K562 (cell line): ENCODE data around the gene ZNF778. TPM values are rescaled to one million over a fixed set of nuclear protein-coding genes. Genes with fewer than 3 reads are reported as not detected.

Experiments used
- ATAC-seq: fragments of 200-7000 bp; cut with Tn5 transposase; 3 replicates; pipeline ENCODE4 v1.9.1; 2020; ENCODE audit warnings: moderate library complexity
- BruUV-seq: library from RNA; stranded (reverse); fragments of 400-500 nt; replicated peaks from 2 replicates; lab custom pipeline; 2021; lab: Mats Ljungman, UMichigan
- CTCF ChIA-PET: fragments of 300-600 bp; formaldehyde crosslinking; extraction: SDS; loops from one replicate; lab custom pipeline; 2021; ENCODE audit warnings: low intra/inter-chr PET ratio; lab: Yijun Ruan, JAX
- POLR2A ChIA-PET: fragments of 300-600, 350-650 bp; sonication (Branson Sonifier 250); formaldehyde crosslinking; extraction: SDS; loops from one replicate; lab custom pipeline; 2021; ENCODE audit warnings: antibody characterized with exemption, inconsistent platforms; lab: Yijun Ruan, JAX
- DNase-seq, 4 experiments: peaks; one replicate each; pipeline versions ENCODE4 v3.0.0 to v3.0.0-alpha.2; 2011 to 2018; ENCODE audit warnings: low spot score in 3 of 4, mixed read lengths in 3 of 4; ENCODE audit errors: extremely low read depth in 1 of 4
- FAIRE-seq: peaks from 2 replicates; lab custom pipeline; 2011; peaks lifted over from hg19 to GRCh38; lab: Jason Lieb, UNC
- H2AFZ ChIP-seq: 2 replicates; pipeline ENCODE4 v1.6.0; 2011; ENCODE audit warnings: low read depth, low read length, control low read depth, inconsistent platforms
- H3K27ac ChIP-seq: fragments of 200-600 bp; 3 replicates; pipeline ENCODE4 v1.8.0; 2011; ENCODE audit warnings: low read depth, mild to moderate bottlenecking, control low read depth, inconsistent platforms, low read length, moderate library complexity, mixed read lengths; ENCODE audit errors: extremely low read depth
- H3K27me3 ChIP-seq, 2 experiments: fragments of 300-600 bp in 1 of 2; 2 replicates in 1 of 2; 3 replicates in 1 of 2; pipeline versions ENCODE4 v1.6.0 to v1.8.0; 2011; ENCODE audit warnings: inconsistent platforms in 2 of 2, low read length in 2 of 2, mild to moderate bottlenecking in 1 of 2, mixed read lengths in 1 of 2, moderate library complexity in 1 of 2; ENCODE audit not compliant: control insufficient read depth in 2 of 2, insufficient read depth in 2 of 2
- H3K36me3 ChIP-seq: fragments of 300-600 bp; 3 replicates; pipeline ENCODE4 v1.8.0; 2011; ENCODE audit warnings: mild to moderate bottlenecking, low read length, inconsistent platforms; ENCODE audit not compliant: control insufficient read depth, insufficient read depth
- H3K4me1 ChIP-seq, 2 experiments: fragments of 200-600 bp in 1 of 2; replicated peaks in 1 of 2; 2 replicates in 1 of 2; 3 replicates in 1 of 2; pipeline versions ENCODE4 v1.5.1 to v1.8.0; 2011; ENCODE audit warnings: inconsistent platforms in 2 of 2, low read length in 2 of 2, mild to moderate bottlenecking in 1 of 2, mixed read lengths in 1 of 2, moderate library complexity in 1 of 2; ENCODE audit not compliant: control insufficient read depth in 2 of 2, insufficient read depth in 2 of 2
- H3K4me2 ChIP-seq: 2 replicates; pipeline ENCODE4 v1.6.1; 2011; ENCODE audit warnings: low read length, control low read depth, inconsistent platforms, mixed read lengths; ENCODE audit not compliant: insufficient read depth
- H3K4me3 ChIP-seq: fragments of 200-600 bp; sonication (generic), shearing (Covaris generic); 2 replicates; pipeline ENCODE4 v1.5.1; 2016; ENCODE audit warnings: control low read depth, inconsistent platforms
- H3K79me2 ChIP-seq: fragments of 200-600 bp; 3 replicates; pipeline ENCODE4 v1.8.0; 2011; ENCODE audit warnings: low read length, inconsistent platforms; ENCODE audit not compliant: control insufficient read depth, insufficient read depth
- H3K9ac ChIP-seq, 2 experiments: 2 replicates each; pipeline versions ENCODE4 v1.6.0 to v1.6.1; 2011; ENCODE audit warnings: low read depth in 2 of 2, low read length in 2 of 2, control low read depth in 1 of 2, inconsistent platforms in 1 of 2, mild to moderate bottlenecking in 1 of 2, mixed read lengths in 1 of 2; ENCODE audit not compliant: insufficient read depth in 1 of 2
- H3K9me1 ChIP-seq: one replicate; pipeline ENCODE4 v1.6.0; 2011; ENCODE audit warnings: inconsistent platforms, mild to moderate bottlenecking, low read length, moderate library complexity; ENCODE audit not compliant: control insufficient read depth, insufficient read depth
- H3K9me3 ChIP-seq: replicated peaks from 2 replicates; pipeline ENCODE4 v1.5.1; 2011; ENCODE audit warnings: low read depth, low read length, inconsistent platforms; ENCODE audit not compliant: control insufficient read depth, insufficient read depth
- H4K20me1 ChIP-seq: replicated peaks from 2 replicates; pipeline ENCODE4 v1.6.1; 2011; ENCODE audit warnings: low read length, inconsistent platforms, mixed read lengths; ENCODE audit not compliant: control insufficient read depth, insufficient read depth
- FOXA1 ChIP-seq: fragments of 450-650 bp; IDR thresholded peaks from 2 replicates; pipeline ENCODE4 v1.6.1; 2016; ENCODE audit warnings: mild to moderate bottlenecking, borderline replicate concordance
- PCBP2 ChIP-seq: fragments of 200-400 bp; formaldehyde crosslinking; IDR thresholded peaks from 2 replicates; pipeline ENCODE4 v1.6.1; 2018; ENCODE audit warnings: low read length, low read depth, mild to moderate bottlenecking, moderate library complexity; ENCODE audit not compliant: poor library complexity, severe bottlenecking
- POLR2G ChIP-seq: fragments of 200-400 bp; formaldehyde crosslinking; IDR thresholded peaks from 2 replicates; pipeline ENCODE4 v1.6.1; 2017; ENCODE audit warnings: low read depth, mild to moderate bottlenecking, antibody characterized with exemption, low read length, moderate library complexity
- RBM22 ChIP-seq: fragments of 200-400 bp; formaldehyde crosslinking; IDR thresholded peaks from 2 replicates; pipeline ENCODE4 v1.6.1; 2018; ENCODE audit warnings: low read length, low read depth; ENCODE audit not compliant: poor library complexity, severe bottlenecking
- ZNF146 ChIP-seq: IDR thresholded peaks from one replicate; pipeline ENCODE4 v1.6.1; 2018; ENCODE audit warnings: missing compliant biosample characterization; ENCODE audit not compliant: unreplicated experiment
- ZNF785 ChIP-seq: fragments of 250-450 bp; sonication (Bioruptor Pico); IDR thresholded peaks from 2 replicates; pipeline ENCODE4 v1.4.0; 2020; ENCODE audit warnings: mild to moderate bottlenecking
- WGBS: fragments of 100-300 bp; shearing (Covaris generic); methylation state at CpG from one replicate; pipeline ENCODE4 v1.1.6; 2016; ENCODE audit warnings: low coverage, mixed read lengths; ENCODE audit not compliant: insufficient coverage; ENCODE audit errors: missing lambda C conversion rate; 5-methylcytosine and 5-hydroxymethylcytosine counted together
- in situ Hi-C: fragments of 300-500 bp; cut with MboI; formaldehyde crosslinking; loops from 4 replicates; pipeline ENCODE4 v1.15.0; 2018; ENCODE audit warnings: inconsistent platforms, mixed read lengths
- intact Hi-C: fragments of 100-400 bp; cut with micrococcal nuclease; formaldehyde crosslinking; loops from 2 replicates; pipeline ENCODE4 v1.14.2; 2022
- polyA plus RNA-seq, 8 experiments: library from polyadenylated mRNA; depleted of rRNA in 4 of 8; stranded (reverse) in 5 of 8; unstranded in 3 of 8; fragments of >200 nt; fragmentation: Nextera tagmentation in 2 of 8; fragmentation: Illumina TruSeq in 1 of 8; extraction: Ambion mirVana in 2 of 8; extraction: Trizol in 1 of 8; gene quantifications; 2 replicates each; pipeline versions ENCODE4 v1.2.1 to v1.2.3, GENCODE V29; 2011 to 2014; ENCODE audit warnings: inconsistent platforms in 1 of 8, missing spikeins in 1 of 8
- total RNA-seq, 7 experiments: library from RNA; depleted of rRNA in 6 of 7; stranded (reverse); fragments of >200 nt in 6 of 7; fragmentation: Illumina TruSeq in 2 of 7; extraction: Trizol in 2 of 7; gene quantifications; 2 replicates each; pipeline versions ENCODE4 v1.2.1 to v1.2.3, GENCODE V29; 2011 to 2021; ENCODE audit warnings: low replicate concordance in 1 of 7

Gene ZNF778
- total and polyA plus RNA-seq, 9 of the 15 experiments (the other 6 are each of a cell fraction or from before 2014, with no cell fraction given), result 0.70 to 60.6 (median 7.5) TPM

DNA sequence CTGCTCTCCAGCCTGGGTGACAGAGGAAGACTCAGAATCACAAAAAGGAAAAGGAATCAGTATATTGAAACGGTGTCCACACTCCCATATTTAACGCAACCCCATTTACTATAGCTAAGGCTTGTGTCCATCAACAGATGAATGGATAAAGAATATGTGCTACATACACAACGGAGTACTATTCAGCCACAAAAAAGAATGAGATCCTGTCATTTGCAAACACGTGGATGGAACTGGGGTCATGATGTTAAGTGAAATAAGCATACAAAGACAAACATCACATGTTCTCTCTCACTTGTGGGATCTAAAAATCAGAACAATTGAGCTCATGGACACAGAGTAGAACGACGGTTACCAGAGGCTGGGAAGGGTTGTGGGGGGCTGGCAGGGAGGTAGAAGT is 55.1 kb downstream of the ZNF778 start:
- Histone ChIP-seq H3K4me3 (no peak overlapping the region), H4K20me1 (no peaks in the 10 kb centered on the region), H3K27ac (no peak overlapping the region), H3K4me1 (peaks cover 0 to 28% of the 10 kb centered on the region in 2 experiments; a peak in 1 of 5 replicates), H3K27me3 (no peaks in the 10 kb centered on the region), H3K4me2 (no peak overlapping the region), H3K36me3 (peaks cover 88% of the 10 kb centered on the region), H3K9me3 (no peaks in the 10 kb centered on the region), H2AFZ (no peak overlapping the region), H3K9ac (no peak overlapping the region), H3K9me1 (peaks cover 3% of the 10 kb centered on the region), H3K79me2 (no peaks in the 10 kb centered on the region; the same call in 1 of the 3 replicates)
- CTCF ChIA-PET, result interaction anchor here (0.7 kb wide), 1 partner anchor 44 kb away, joined by 3 read pairs; no protein-coding TSS in a partner anchor
- intact Hi-C loops (no loop called here), in situ Hi-C loops (no loop called here)
- POLR2A ChIA-PET, result interaction anchor here (1.8 kb wide), 1 partner anchor 9 kb away, joined by 5 read pairs; no protein-coding TSS in a partner anchor
- TF ChIP-seq ZNF146 (CRISPR knock-in tag) (peak; percentile 65), PCBP2 (no peak)
- FAIRE-seq, result no peak
- 91% methylated on average over 6 of the region's 6 CpGs for WGBS
- no peak for DNase-seq
- no TSS peak for BruUV-seq
- ATAC-seq, result no peak

- FAIRE-seq (no peak), DNase-seq (no peak), ATAC-seq (no peak)
- in situ Hi-C loops, result no loop called here
- H3K4me2 ChIP-seq, result no peak overlapping the region
- peaks cover 3% of the 10 kb centered on the region for H3K9me1 ChIP-seq
- POLR2A ChIA-PET, result interaction anchor here (1.0 kb wide), 1 partner anchor 12 kb away, joined by 3 read pairs; no protein-coding TSS in a partner anchor
- H3K9ac ChIP-seq, result no peak overlapping the region; a peak in 1 of 4 replicates
- BruUV-seq, result no TSS peak
- no peak overlapping the region for H3K27ac ChIP-seq
- H2AFZ ChIP-seq, result no peak overlapping the region
- no peaks in the 10 kb centered on the region for H4K20me1 ChIP-seq
- H3K4me3 ChIP-seq, result no peak overlapping the region
- H3K36me3 ChIP-seq, result peaks cover 96% of the 10 kb centered on the region
- WGBS, result 96% methylated on average over 16 of the region's 19 CpGs
- intact Hi-C loops, result no loop called here
- H3K27me3 ChIP-seq, result no peaks in the 10 kb centered on the region
- peaks cover 0 to 34% of the 10 kb centered on the region in 2 experiments; a peak in 1 of 5 replicates for H3K4me1 ChIP-seq
- H3K79me2 ChIP-seq, result no peaks in the 10 kb centered on the region; the same call in 1 of the 3 replicates
- TF ChIP-seq POLR2G (peak; percentile 67), ZNF785 (CRISPR knock-in tag) (no peak), RBM22 (peak; percentile 83), FOXA1 (no peak)
- TF ChIP-seq, all 486 proteins: peak for 2
- CTCF ChIA-PET, result no interaction called here
- no peaks in the 10 kb centered on the region for H3K9me3 ChIP-seq
These were observed 56.4 kb downstream of the ZNF778 start for GRCh38 chr16:89273741-89274472.
